ENCODE measurements around the gene IP6K3. TPM values are rescaled to one million over a fixed set of nuclear protein-coding genes. Genes with fewer than 3 reads are reported as not detected.

IP6K3 gene
- total RNA-seq, 1 experiment from 2014 or later, result 1.7 TPM

DNA sequence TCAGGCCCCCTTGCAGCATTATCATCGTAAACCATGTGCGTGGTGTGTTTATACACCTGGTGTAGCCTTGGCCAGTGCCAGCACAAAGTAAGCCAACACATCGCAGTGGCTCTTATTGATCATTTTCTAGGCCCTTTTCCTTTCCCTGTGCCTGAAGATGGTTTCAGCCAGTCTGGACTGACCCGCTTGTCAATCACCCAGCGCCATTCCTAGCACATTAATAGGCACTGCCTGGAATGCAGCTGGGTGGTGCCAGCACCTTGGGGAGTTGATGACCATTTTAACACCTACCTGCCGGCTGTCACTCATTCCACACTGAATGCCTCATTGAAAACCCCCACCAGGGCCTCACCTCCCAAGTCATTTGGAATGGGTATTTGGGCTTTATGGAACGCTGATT is 30.3 kb downstream of the IP6K3 start:
- intact Hi-C loops (cut with micrococcal nuclease), result no loop called here
- Mint-ChIP-seq H3K27ac (ENCODE audit: low read depth, unreplicated experiment) (peak overlapping the region; percentile 53), H3K4me3 (ENCODE audit: unreplicated experiment) (no peak overlapping the region), H3K36me3 (ENCODE audit: insufficient read depth, unreplicated experiment) (peaks cover 4% of the 10 kb centered on the region), H3K4me1 (ENCODE audit: insufficient read depth, unreplicated experiment) (peaks cover 11% of the 10 kb centered on the region), H3K9me3 (ENCODE audit: unreplicated experiment) (no peaks in the 10 kb centered on the region), H3K27me3 (ENCODE audit: insufficient read depth, unreplicated experiment) (no peaks in the 10 kb centered on the region)
- ChIA-PET CTCF (interaction anchor here (1.1 to 7.9 kb wide), 4 partner anchors 22 to 440 kb away, joined by 3 to 115 read pairs (median 36); partner anchors contain the start of gene IP6K3), POLR2A (no interaction called here)
- TF ChIP-seq, protein P1, sequence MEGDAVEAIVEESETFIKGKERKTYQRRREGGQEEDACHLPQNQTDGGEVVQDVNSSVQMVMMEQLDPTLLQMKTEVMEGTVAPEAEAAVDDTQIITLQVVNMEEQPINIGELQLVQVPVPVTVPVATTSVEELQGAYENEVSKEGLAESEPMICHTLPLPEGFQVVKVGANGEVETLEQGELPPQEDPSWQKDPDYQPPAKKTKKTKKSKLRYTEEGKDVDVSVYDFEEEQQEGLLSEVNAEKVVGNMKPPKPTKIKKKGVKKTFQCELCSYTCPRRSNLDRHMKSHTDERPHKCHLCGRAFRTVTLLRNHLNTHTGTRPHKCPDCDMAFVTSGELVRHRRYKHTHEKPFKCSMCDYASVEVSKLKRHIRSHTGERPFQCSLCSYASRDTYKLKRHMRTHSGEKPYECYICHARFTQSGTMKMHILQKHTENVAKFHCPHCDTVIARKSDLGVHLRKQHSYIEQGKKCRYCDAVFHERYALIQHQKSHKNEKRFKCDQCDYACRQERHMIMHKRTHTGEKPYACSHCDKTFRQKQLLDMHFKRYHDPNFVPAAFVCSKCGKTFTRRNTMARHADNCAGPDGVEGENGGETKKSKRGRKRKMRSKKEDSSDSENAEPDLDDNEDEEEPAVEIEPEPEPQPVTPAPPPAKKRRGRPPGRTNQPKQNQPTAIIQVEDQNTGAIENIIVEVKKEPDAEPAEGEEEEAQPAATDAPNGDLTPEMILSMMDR (IDR thresholded peaks at IDR 0.05; ENCODE audit: unreplicated experiment), result no peak
- BruUV-seq (replicated peaks), result TSS peak; percentile 84
- peak; percentile 46 for DNase-seq (ENCODE audit: unreplicated experiment)

DNA sequence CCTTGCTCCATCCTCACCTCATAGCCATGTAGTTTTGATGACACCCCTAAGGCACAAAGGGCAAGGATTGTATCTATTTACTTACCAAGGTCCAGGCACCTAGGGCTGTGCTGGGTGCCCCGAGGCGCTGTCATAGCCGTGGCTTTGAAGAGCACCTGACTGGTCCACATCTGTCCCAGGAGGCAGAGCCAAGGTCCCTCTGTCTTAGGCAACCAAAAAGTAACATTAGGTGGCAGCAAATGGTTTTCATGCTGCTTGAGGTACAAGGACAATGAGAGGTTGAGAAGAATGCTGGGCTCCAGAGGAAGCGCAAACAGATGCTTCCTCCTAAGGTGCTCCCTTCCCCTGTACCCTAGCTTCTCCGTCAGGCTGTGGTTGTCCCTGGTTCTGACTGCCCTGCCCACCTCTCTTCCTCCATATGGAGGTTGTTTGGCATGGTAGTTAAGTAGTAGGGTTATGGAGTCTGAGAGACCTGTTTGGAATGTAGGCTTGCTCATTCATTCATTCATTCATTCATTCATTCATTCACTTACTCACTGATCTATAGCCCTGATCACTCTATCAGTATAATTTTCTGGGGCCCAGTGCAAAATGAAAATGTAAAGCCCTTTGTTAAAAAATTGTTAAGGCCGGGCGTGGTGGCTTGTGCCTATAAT is 32.2 kb downstream of the IP6K3 start:
- no peak overlapping the region for H3K4me3 Mint-ChIP-seq (ENCODE audit: unreplicated experiment)
- no peaks in the 10 kb centered on the region for H3K27me3 Mint-ChIP-seq (ENCODE audit: insufficient read depth, unreplicated experiment)
- TF ChIP-seq, protein P1 (IDR thresholded peaks at IDR 0.05; ENCODE audit: unreplicated experiment), result no peak
- intact Hi-C loops (cut with micrococcal nuclease), result no loop called here
- peaks cover 21% of the 10 kb centered on the region for H3K36me3 Mint-ChIP-seq (ENCODE audit: insufficient read depth, unreplicated experiment)
- CTCF ChIA-PET, result interaction anchor here (0.6 to 7.9 kb wide), 7 partner anchors 25 to 440 kb away, joined by 3 to 115 read pairs (median 5); partner anchors contain the start of gene IP6K3
- no peak overlapping the region for H3K27ac Mint-ChIP-seq (ENCODE audit: low read depth, unreplicated experiment)
- peaks cover 23% of the 10 kb centered on the region for H3K4me1 Mint-ChIP-seq (ENCODE audit: insufficient read depth, unreplicated experiment)
- BruUV-seq (replicated peaks), result no TSS peak
- DNase-seq (ENCODE audit: unreplicated experiment), result no peak
- POLR2A ChIA-PET, result interaction anchor here (1.2 to 1.3 kb wide), 2 partner anchors 30 to 57 kb away, joined by 3 to 6 read pairs; no protein-coding TSS in a partner anchor
- H3K9me3 Mint-ChIP-seq (ENCODE audit: unreplicated experiment), result no peaks in the 10 kb centered on the region

DNA sequence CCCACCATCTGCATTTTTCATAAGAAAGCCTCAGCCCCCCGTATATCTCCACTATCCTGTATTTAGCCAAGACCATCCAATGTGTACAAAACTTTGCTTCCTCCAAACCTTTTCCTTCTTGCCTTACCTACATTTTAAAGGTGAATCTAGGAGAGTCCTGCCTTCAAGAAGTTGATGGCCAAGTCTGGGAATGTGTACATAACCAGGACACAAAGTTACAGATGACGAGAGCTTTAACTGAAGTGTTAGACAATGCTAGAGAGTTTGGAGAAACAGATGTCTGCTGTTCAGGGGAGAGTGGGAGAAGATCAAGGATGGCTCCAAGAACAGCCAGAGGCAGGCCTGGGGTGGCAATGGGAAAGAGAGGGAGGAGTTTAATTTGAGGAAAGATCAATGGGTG is 32.9 kb downstream of the IP6K3 start:
- H3K4me1 Mint-ChIP-seq (ENCODE audit: insufficient read depth, unreplicated experiment), result peaks cover 31% of the 10 kb centered on the region
- H3K27me3 Mint-ChIP-seq (ENCODE audit: insufficient read depth, unreplicated experiment), result no peaks in the 10 kb centered on the region
- ChIA-PET POLR2A (interaction anchor here (1.2 kb wide), 1 partner anchor 57 kb away, joined by 3 read pairs; no protein-coding TSS in a partner anchor), CTCF (interaction anchor here (0.6 to 7.9 kb wide), 7 partner anchors 8 to 442 kb away, joined by 3 to 115 read pairs (median 7); partner anchors contain the start of gene IP6K3)
- no peak overlapping the region for H3K27ac Mint-ChIP-seq (ENCODE audit: low read depth, unreplicated experiment)
- H3K4me3 Mint-ChIP-seq (ENCODE audit: unreplicated experiment), result no peak overlapping the region
- H3K9me3 Mint-ChIP-seq (ENCODE audit: unreplicated experiment), result no peaks in the 10 kb centered on the region
- DNase-seq (ENCODE audit: unreplicated experiment), result no peak
- peaks cover 28% of the 10 kb centered on the region for H3K36me3 Mint-ChIP-seq (ENCODE audit: insufficient read depth, unreplicated experiment)
- intact Hi-C loops (cut with micrococcal nuclease), result no loop called here
- no TSS peak for BruUV-seq (replicated peaks)
- TF ChIP-seq, protein P1 (IDR thresholded peaks at IDR 0.05; ENCODE audit: unreplicated experiment), result no peak

DNA sequence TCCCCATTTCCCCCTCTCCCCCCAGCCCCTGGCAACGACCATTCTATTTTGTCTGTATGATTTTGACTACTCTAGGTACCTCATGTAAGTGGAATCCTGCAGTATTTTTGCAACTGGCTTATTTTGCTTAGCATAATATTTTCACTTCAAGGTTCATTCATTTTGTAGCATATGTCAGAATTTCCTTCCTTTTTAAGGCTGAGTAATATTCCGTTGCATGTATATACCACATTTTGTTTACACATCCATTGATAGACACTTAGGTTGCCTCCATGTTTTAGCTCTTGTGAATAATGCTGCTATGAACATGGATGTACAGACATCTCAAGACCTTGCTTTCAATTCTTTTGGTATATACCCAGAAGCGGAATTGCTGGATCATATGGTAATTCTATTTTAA is 33.8 kb downstream of the IP6K3 start:
- Mint-ChIP-seq H3K27ac (ENCODE audit: low read depth, unreplicated experiment) (no peak overlapping the region), H3K4me3 (ENCODE audit: unreplicated experiment) (no peak overlapping the region), H3K9me3 (ENCODE audit: unreplicated experiment) (no peaks in the 10 kb centered on the region), H3K36me3 (ENCODE audit: insufficient read depth, unreplicated experiment) (peaks cover 31% of the 10 kb centered on the region), H3K27me3 (ENCODE audit: insufficient read depth, unreplicated experiment) (no peaks in the 10 kb centered on the region), H3K4me1 (ENCODE audit: insufficient read depth, unreplicated experiment) (peaks cover 31% of the 10 kb centered on the region)
- POLR2A ChIA-PET, result interaction anchor here (0.6 to 0.7 kb wide), 2 partner anchors 13 to 30 kb away, joined by 3 to 4 read pairs; no protein-coding TSS in a partner anchor
- no peak for DNase-seq (ENCODE audit: unreplicated experiment)
- CTCF ChIA-PET, result interaction anchor here (0.6 to 7.9 kb wide), 8 partner anchors 9 to 443 kb away, joined by 3 to 115 read pairs (median 6); partner anchors contain the start of gene IP6K3
- intact Hi-C loops (cut with micrococcal nuclease), result no loop called here
- BruUV-seq (replicated peaks), result no TSS peak
- TF ChIP-seq, protein P1 (IDR thresholded peaks at IDR 0.05; ENCODE audit: unreplicated experiment), result no peak

Data from MCF 10A (cell line).